Suprapubic skin (tissue), 4 donors: ENCODE results near the gene GRIA2. TPM values are rescaled to one million over a fixed set of nuclear protein-coding genes. Genes with fewer than 3 reads are reported as not detected.

Experiments used
- DNase-seq, 2 donors: peaks; one replicate each; pipeline ENCODE4 v3.0.0-alpha.2; 2019; ENCODE audit warnings: low spot score in 2 of 2
- H3K27ac ChIP-seq: fragments of 200-600 bp; sonication (generic); one replicate; pipeline ENCODE4 v1.5.1; 2019
- H3K27me3 ChIP-seq: fragments of 200-600 bp; sonication (generic); one replicate; pipeline ENCODE4 v1.5.1; 2019
- H3K36me3 ChIP-seq: fragments of 200-600 bp; sonication (generic); one replicate; pipeline ENCODE4 v1.5.1; 2019
- H3K4me1 ChIP-seq: fragments of 200-600 bp; sonication (generic); one replicate; pipeline ENCODE4 v1.5.1; 2019
- H3K4me3 ChIP-seq: fragments of 200-600 bp; sonication (generic); one replicate; pipeline ENCODE4 v1.5.1; 2019; ENCODE audit warnings: mild to moderate bottlenecking
- H3K9me3 ChIP-seq: fragments of 200-600 bp; sonication (generic); one replicate; pipeline ENCODE4 v1.5.1; 2019
- EP300 ChIP-seq: sonication (generic); formaldehyde crosslinking; IDR thresholded peaks from one replicate; pipeline ENCODE4 v1.6.1; 2017; ENCODE audit warnings: antibody characterized with exemption
- POLR2A ChIP-seq, 2 donors: fragments of 450-650 bp; IDR thresholded peaks; one replicate each; pipeline ENCODE4 v1.6.1; 2017; ENCODE audit warnings: antibody characterized with exemption in 2 of 2, mild to moderate bottlenecking in 2 of 2, moderate library complexity in 2 of 2
- POLR2AphosphoS5 ChIP-seq, 3 donors: sonication (generic); formaldehyde crosslinking; IDR thresholded peaks; one replicate each; pipeline ENCODE4 v1.6.1; 2017; ENCODE audit warnings: antibody characterized with exemption in 3 of 3
- WGBS: methylation state at CpG from one replicate; pipeline ENCODE4 v1.1.5; 2018; 5-methylcytosine and 5-hydroxymethylcytosine counted together
- total RNA-seq, 4 donors: library from RNA; depleted of rRNA; stranded (reverse); fragments of >200 nt; gene quantifications; one replicate each; pipeline ENCODE4 v1.1.0, GENCODE V29; 2016
- TF ChIP-seq, protein P1 (sequence below), 2 donors: fragments of 200-600 bp in 1 of 2; fragments of 450-650 bp in 1 of 2; sonication (generic) in 1 of 2; IDR thresholded peaks; one replicate each; pipeline ENCODE4 v1.5.1; 2016 to 2019; ENCODE audit warnings: antibody characterized with exemption in 2 of 2, mild to moderate bottlenecking in 1 of 2, moderate library complexity in 1 of 2

GRIA2 gene
- total RNA-seq, 4 donors from 2014 or later = 0.47 to 11.0 (median 5.1) TPM

DNA sequence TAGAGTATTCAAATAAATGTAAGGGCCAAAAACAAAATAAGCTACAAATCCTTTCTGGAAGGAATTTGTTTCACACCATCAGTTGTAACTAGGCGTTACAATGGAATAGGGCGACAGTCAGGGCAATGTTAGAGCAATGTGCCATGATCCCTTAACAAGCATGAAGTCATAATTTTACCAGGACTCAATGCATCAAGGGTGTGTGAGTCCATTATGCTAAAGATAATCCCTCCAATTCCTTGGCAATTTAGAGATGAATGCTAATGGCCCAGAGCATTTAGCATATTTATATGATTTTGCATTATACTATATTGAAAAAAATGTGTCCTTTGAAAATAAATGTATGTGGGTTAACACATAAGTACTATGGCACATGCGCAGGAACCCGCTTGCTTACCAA is 73.1 kb downstream of the GRIA2 start:
- Histone ChIP-seq H3K36me3 (no peaks in the 10 kb centered on the region), H3K9me3 (no peaks in the 10 kb centered on the region), H3K4me3 (no peak overlapping the region), H3K27ac (no peak overlapping the region), H3K27me3 (no peaks in the 10 kb centered on the region), H3K4me1 (no peaks in the 10 kb centered on the region)
- DNase-seq = no peak
- WGBS = 90% methylated on average over 4 of the region's 4 CpGs
- TF ChIP-seq, protein P1, sequence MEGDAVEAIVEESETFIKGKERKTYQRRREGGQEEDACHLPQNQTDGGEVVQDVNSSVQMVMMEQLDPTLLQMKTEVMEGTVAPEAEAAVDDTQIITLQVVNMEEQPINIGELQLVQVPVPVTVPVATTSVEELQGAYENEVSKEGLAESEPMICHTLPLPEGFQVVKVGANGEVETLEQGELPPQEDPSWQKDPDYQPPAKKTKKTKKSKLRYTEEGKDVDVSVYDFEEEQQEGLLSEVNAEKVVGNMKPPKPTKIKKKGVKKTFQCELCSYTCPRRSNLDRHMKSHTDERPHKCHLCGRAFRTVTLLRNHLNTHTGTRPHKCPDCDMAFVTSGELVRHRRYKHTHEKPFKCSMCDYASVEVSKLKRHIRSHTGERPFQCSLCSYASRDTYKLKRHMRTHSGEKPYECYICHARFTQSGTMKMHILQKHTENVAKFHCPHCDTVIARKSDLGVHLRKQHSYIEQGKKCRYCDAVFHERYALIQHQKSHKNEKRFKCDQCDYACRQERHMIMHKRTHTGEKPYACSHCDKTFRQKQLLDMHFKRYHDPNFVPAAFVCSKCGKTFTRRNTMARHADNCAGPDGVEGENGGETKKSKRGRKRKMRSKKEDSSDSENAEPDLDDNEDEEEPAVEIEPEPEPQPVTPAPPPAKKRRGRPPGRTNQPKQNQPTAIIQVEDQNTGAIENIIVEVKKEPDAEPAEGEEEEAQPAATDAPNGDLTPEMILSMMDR (IDR thresholded peaks at IDR 0.05) = no peak
- TF ChIP-seq EP300 = no peak
- no peak for TF ChIP-seq POLR2AphosphoS5 (IDR thresholded peaks at IDR 0.05)
- TF ChIP-seq POLR2A (IDR thresholded peaks at IDR 0.05) = no peak

DNA sequence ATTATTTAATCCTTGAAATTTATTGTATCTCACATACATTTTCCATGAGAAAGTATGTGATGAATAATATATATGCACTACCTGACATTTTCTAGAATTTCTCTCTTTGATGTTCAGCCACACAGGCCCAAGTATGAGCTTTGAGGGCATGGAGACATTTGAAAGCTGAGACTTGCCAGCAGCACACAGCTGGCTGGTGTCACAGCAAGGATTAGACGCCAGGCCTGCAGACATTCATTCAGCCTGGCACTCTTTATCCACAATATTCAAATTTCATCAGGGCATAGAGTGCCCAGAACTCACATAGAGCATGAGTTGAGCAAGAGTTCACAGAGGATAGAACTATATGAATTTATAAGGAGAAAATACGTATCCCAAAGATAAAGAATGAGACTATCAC is 74.0 kb downstream of the GRIA2 start:
- no peak for DNase-seq
- Histone ChIP-seq H3K36me3 (no peaks in the 10 kb centered on the region), H3K27me3 (no peaks in the 10 kb centered on the region), H3K9me3 (no peaks in the 10 kb centered on the region), H3K27ac (no peak overlapping the region), H3K4me1 (no peaks in the 10 kb centered on the region), H3K4me3 (no peak overlapping the region)
- TF ChIP-seq, protein P1 (IDR thresholded peaks at IDR 0.05) = no peak
- TF ChIP-seq POLR2A (IDR thresholded peaks at IDR 0.05) (no peak), POLR2AphosphoS5 (IDR thresholded peaks at IDR 0.05) (no peak), EP300 (no peak)
- WGBS = 60% methylated on average over 2 of the region's 2 CpGs

DNA sequence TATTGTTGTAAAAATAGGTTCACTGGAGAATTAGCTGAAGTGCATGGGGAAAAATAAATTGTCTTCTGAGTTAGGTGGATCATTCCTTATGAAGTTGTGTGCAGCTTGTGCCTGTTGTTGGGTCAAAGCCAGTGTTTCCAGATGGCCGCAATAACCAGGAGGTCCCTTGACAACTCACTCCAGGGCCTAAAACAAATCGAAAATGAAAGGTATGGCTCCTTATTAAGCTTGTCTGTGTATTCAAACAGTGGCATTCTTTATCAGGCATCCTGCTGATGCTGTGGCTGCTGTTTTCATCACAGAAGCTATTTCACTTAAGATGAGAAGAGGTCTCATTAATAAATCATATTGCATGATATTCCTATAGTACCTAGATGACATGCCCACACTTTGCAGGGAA is 80.2 kb downstream of the GRIA2 start:
- Histone ChIP-seq H3K27ac (no peak overlapping the region), H3K4me1 (no peaks in the 10 kb centered on the region), H3K27me3 (no peaks in the 10 kb centered on the region), H3K9me3 (no peaks in the 10 kb centered on the region), H3K4me3 (no peak overlapping the region), H3K36me3 (no peaks in the 10 kb centered on the region)
- WGBS = 52% methylated on average over 2 of the region's 2 CpGs
- no peak for DNase-seq
- no peak for TF ChIP-seq POLR2AphosphoS5 (IDR thresholded peaks at IDR 0.05)
- TF ChIP-seq POLR2A (IDR thresholded peaks at IDR 0.05) = no peak
- no peak for TF ChIP-seq EP300
- TF ChIP-seq, protein P1 (IDR thresholded peaks at IDR 0.05) = no peak

DNA sequence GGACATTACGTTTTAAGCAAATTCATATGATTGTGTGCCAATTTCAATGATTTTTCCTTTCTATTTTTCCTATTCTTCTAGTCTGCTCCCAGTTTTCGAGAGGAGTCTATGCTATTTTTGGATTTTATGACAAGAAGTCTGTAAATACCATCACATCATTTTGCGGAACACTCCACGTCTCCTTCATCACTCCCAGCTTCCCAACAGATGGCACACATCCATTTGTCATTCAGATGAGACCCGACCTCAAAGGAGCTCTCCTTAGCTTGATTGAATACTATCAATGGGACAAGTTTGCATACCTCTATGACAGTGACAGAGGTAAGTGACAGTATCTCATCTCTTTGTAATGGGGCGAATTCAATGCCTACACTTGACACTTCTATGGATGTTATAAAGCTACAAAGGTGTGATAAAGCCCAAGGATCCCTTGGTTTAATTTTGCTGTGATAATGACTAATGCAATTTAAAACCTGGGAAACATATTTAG is 83.0 kb downstream of the GRIA2 start:
- Histone ChIP-seq H3K36me3 (no peaks in the 10 kb centered on the region), H3K9me3 (no peaks in the 10 kb centered on the region), H3K27me3 (no peaks in the 10 kb centered on the region), H3K27ac (no peak overlapping the region), H3K4me1 (no peaks in the 10 kb centered on the region), H3K4me3 (no peak overlapping the region)
- TF ChIP-seq POLR2A (IDR thresholded peaks at IDR 0.05) (no peak), POLR2AphosphoS5 (IDR thresholded peaks at IDR 0.05) (no peak), EP300 (no peak)
- TF ChIP-seq, protein P1 (IDR thresholded peaks at IDR 0.05) = no peak
- WGBS = 63% methylated on average over 6 of the region's 6 CpGs
- DNase-seq = no peak

DNA sequence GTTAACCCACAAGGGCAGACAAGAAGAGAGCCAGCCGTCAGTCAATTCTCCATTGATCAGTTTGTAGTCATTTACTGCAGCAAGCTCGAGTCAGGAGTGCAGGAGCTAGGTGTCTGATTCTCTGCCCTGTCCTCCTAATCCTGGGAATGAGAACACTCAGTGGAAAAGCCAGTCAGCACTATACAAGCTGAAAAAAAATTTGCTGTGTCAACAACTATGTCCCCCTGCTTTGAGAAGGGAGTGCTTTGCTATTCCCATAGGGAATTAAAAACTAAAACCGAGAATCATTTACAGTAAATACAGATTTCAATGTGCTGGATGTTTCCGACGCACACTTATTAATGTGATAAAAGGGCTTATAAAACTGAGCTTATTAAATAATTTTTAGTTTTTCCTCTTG is 84.2 kb downstream of the GRIA2 start:
- H3K9me3 ChIP-seq = no peaks in the 10 kb centered on the region
- H3K27me3 ChIP-seq = no peaks in the 10 kb centered on the region
- no peak for DNase-seq
- H3K4me1 ChIP-seq = no peaks in the 10 kb centered on the region
- no peak for TF ChIP-seq POLR2A (IDR thresholded peaks at IDR 0.05)
- no peak for TF ChIP-seq POLR2AphosphoS5 (IDR thresholded peaks at IDR 0.05)
- TF ChIP-seq, protein P1 (IDR thresholded peaks at IDR 0.05) = no peak
- no peak for TF ChIP-seq EP300
- no peak overlapping the region for H3K4me3 ChIP-seq
- H3K27ac ChIP-seq = no peak overlapping the region
- no peaks in the 10 kb centered on the region for H3K36me3 ChIP-seq
- 77% methylated on average over 5 of the region's 5 CpGs for WGBS
